Measurements from ENCODE around the gene CYP3A7.

The CYP3A7 gene

GRCh38 chr7:99742737-99743394, 7.9 kb upstream of the CYP3A7 start:
- Histone ChIP-seq H3K79me2 (ENCODE audit: control insufficient read depth, insufficient read depth, low read length, poor library complexity) (no peaks in the 10 kb centered on the region), H4K12ac (ENCODE audit: low read depth, low read length) (no peak overlapping the region), H2BK120ac (ENCODE audit: insufficient read depth, low read length, poor library complexity) (no peak overlapping the region), H4K91ac (ENCODE audit: low read depth, low read length) (no peak overlapping the region), H3K23ac (ENCODE audit: low read length) (no peak overlapping the region), H2AFZ (ENCODE audit: insufficient read depth, low read length, poor library complexity) (no peak overlapping the region), H3K4me3 (ENCODE audit: low read depth, low read length) (no peak overlapping the region), H2BK12ac (ENCODE audit: low read length) (no peak overlapping the region), H3K27ac (ENCODE audit: low read depth, low read length) (no peak overlapping the region), H3K4ac (ENCODE audit: low read depth, low read length) (no peak overlapping the region), H4K8ac (ENCODE audit: low read depth, low read length) (no peak overlapping the region), H3K4me2 (ENCODE audit: low read length) (no peak overlapping the region), H2AK5ac (ENCODE audit: low read length) (no peak overlapping the region), H2BK5ac (ENCODE audit: low read depth, low read length, poor library complexity) (no peak overlapping the region), H3K4me1 (ENCODE audit: control insufficient read depth in 1 of 2, insufficient read depth in 2 of 2, low read length in 2 of 2) (peaks cover 0 to 2% of the 10 kb centered on the region in 2 experiments), H3K9me3 (ENCODE audit: insufficient read depth, low read depth, low read length) (no peaks in the 10 kb centered on the region), H3K79me1 (ENCODE audit: low read length) (no peaks in the 10 kb centered on the region), H3K27me3 (ENCODE audit: insufficient read depth, low read length) (no peaks in the 10 kb centered on the region), H3K9ac (ENCODE audit: low read length) (no peak overlapping the region), H3K14ac (ENCODE audit: low read length) (peak overlapping the region; percentile 33), H3K18ac (ENCODE audit: low read length) (no peak overlapping the region), H3K36me3 (ENCODE audit: control insufficient read depth in 1 of 2, insufficient read depth in 2 of 2, low read length in 2 of 2) (peaks cover 0 to 2% of the 10 kb centered on the region in 2 experiments)
- no peak for DNase-seq
- WGBS (ENCODE audit: extremely low coverage, insufficient coverage, insufficient read length) = no CpG with 5 or more reads among the region's 4 CpGs

- Histone ChIP-seq H3K9ac (ENCODE audit: low read length) (no peak overlapping the region), H3K23ac (ENCODE audit: low read length) (no peak overlapping the region), H3K79me2 (ENCODE audit: control insufficient read depth, insufficient read depth, low read length, poor library complexity) (no peaks in the 10 kb centered on the region), H2AK5ac (ENCODE audit: low read length) (no peak overlapping the region), H3K18ac (ENCODE audit: low read length) (no peak overlapping the region), H3K9me3 (ENCODE audit: insufficient read depth, low read depth, low read length) (no peaks in the 10 kb centered on the region), H3K4me3 (ENCODE audit: low read depth, low read length) (no peak overlapping the region), H2BK12ac (ENCODE audit: low read length) (no peak overlapping the region), H3K36me3 (ENCODE audit: control insufficient read depth in 1 of 2, insufficient read depth in 2 of 2, low read length in 2 of 2) (peaks cover 0 to 2% of the 10 kb centered on the region in 2 experiments), H3K79me1 (ENCODE audit: low read length) (no peaks in the 10 kb centered on the region), H2AFZ (ENCODE audit: insufficient read depth, low read length, poor library complexity) (no peak overlapping the region), H3K14ac (ENCODE audit: low read length) (no peak overlapping the region), H4K8ac (ENCODE audit: low read depth, low read length) (no peak overlapping the region), H2BK120ac (ENCODE audit: insufficient read depth, low read length, poor library complexity) (no peak overlapping the region), H2BK5ac (ENCODE audit: low read depth, low read length, poor library complexity) (no peak overlapping the region), H4K12ac (ENCODE audit: low read depth, low read length) (no peak overlapping the region), H3K4me2 (ENCODE audit: low read length) (no peak overlapping the region), H3K4ac (ENCODE audit: low read depth, low read length) (no peak overlapping the region), H3K4me1 (ENCODE audit: control insufficient read depth in 1 of 2, insufficient read depth in 2 of 2, low read length in 2 of 2) (peaks cover 0 to 2% of the 10 kb centered on the region in 2 experiments), H3K27me3 (ENCODE audit: insufficient read depth, low read length) (no peaks in the 10 kb centered on the region), H4K91ac (ENCODE audit: low read depth, low read length) (no peak overlapping the region), H3K27ac (ENCODE audit: low read depth, low read length) (no peak overlapping the region)
- WGBS (ENCODE audit: extremely low coverage, insufficient coverage, insufficient read length) = no CpG with 5 or more reads among the region's 2 CpGs
- DNase-seq = no peak
Observed at GRCh38 chr7:99741441-99741795, 6.4 kb upstream of the CYP3A7 start.

GRCh38 chr7:99740573-99741440, 5.8 kb upstream of the CYP3A7 start:
- WGBS (ENCODE audit: extremely low coverage, insufficient coverage, insufficient read length) = no CpG with 5 or more reads among the region's 5 CpGs
- DNase-seq = no peak

GRCh38 chr7:99739699-99740572, 4.9 kb upstream of the CYP3A7 start:
- peaks cover 0 to 2% of the 10 kb centered on the region in 2 experiments for H3K36me3 ChIP-seq (ENCODE audit: control insufficient read depth in 1 of 2, insufficient read depth in 2 of 2, low read length in 2 of 2)
- no peak overlapping the region for H3K4ac ChIP-seq (ENCODE audit: low read depth, low read length)
- no peaks in the 10 kb centered on the region for H3K79me2 ChIP-seq (ENCODE audit: control insufficient read depth, insufficient read depth, low read length, poor library complexity)
- no peak overlapping the region for H4K12ac ChIP-seq (ENCODE audit: low read depth, low read length)
- H2AFZ ChIP-seq (ENCODE audit: insufficient read depth, low read length, poor library complexity) = no peak overlapping the region
- H3K79me1 ChIP-seq (ENCODE audit: low read length) = peaks cover 1% of the 10 kb centered on the region
- no peak overlapping the region for H4K91ac ChIP-seq (ENCODE audit: low read depth, low read length)
- no peak overlapping the region for H3K18ac ChIP-seq (ENCODE audit: low read length)
- H2BK5ac ChIP-seq (ENCODE audit: low read depth, low read length, poor library complexity) = no peak overlapping the region
- no peak overlapping the region for H4K8ac ChIP-seq (ENCODE audit: low read depth, low read length)
- DNase-seq = no peak
- no peak overlapping the region for H3K4me2 ChIP-seq (ENCODE audit: low read length)
- WGBS (ENCODE audit: extremely low coverage, insufficient coverage, insufficient read length) = no CpG with 5 or more reads among the region's 2 CpGs
- H2AK5ac ChIP-seq (ENCODE audit: low read length) = no peak overlapping the region
- peak overlapping the region; percentile 17 for H2BK12ac ChIP-seq (ENCODE audit: low read length)
- no peak overlapping the region for H3K14ac ChIP-seq (ENCODE audit: low read length)
- H3K23ac ChIP-seq (ENCODE audit: low read length) = no peak overlapping the region
- H3K4me1 ChIP-seq (ENCODE audit: control insufficient read depth in 1 of 2, insufficient read depth in 2 of 2, low read length in 2 of 2) = peaks cover 6% of the 10 kb centered on the region in 2 experiments
- H3K27me3 ChIP-seq (ENCODE audit: insufficient read depth, low read length) = no peaks in the 10 kb centered on the region
- no peak overlapping the region for H2BK120ac ChIP-seq (ENCODE audit: insufficient read depth, low read length, poor library complexity)
- H3K9ac ChIP-seq (ENCODE audit: low read length) = no peak overlapping the region
- no peaks in the 10 kb centered on the region for H3K9me3 ChIP-seq (ENCODE audit: insufficient read depth, low read depth, low read length)
- H3K27ac ChIP-seq (ENCODE audit: low read depth, low read length) = no peak overlapping the region
- H3K4me3 ChIP-seq (ENCODE audit: low read depth, low read length) = no peak overlapping the region

More at GRCh38 chr7:99740573-99741440, 5.8 kb upstream of the CYP3A7 start:
- H4K8ac ChIP-seq (ENCODE audit: low read depth, low read length) = no peak overlapping the region
- H2BK12ac ChIP-seq (ENCODE audit: low read length) = no peak overlapping the region
- H4K12ac ChIP-seq (ENCODE audit: low read depth, low read length) = no peak overlapping the region
- H3K23ac ChIP-seq (ENCODE audit: low read length) = no peak overlapping the region
- H3K27me3 ChIP-seq (ENCODE audit: insufficient read depth, low read length) = no peaks in the 10 kb centered on the region
- H3K9ac ChIP-seq (ENCODE audit: low read length) = no peak overlapping the region
- no peak overlapping the region for H3K4me3 ChIP-seq (ENCODE audit: low read depth, low read length)
- H3K9me3 ChIP-seq (ENCODE audit: insufficient read depth, low read depth, low read length) = no peaks in the 10 kb centered on the region
- H4K91ac ChIP-seq (ENCODE audit: low read depth, low read length) = no peak overlapping the region
- H3K4ac ChIP-seq (ENCODE audit: low read depth, low read length) = no peak overlapping the region
- H3K79me2 ChIP-seq (ENCODE audit: control insufficient read depth, insufficient read depth, low read length, poor library complexity) = no peaks in the 10 kb centered on the region
- H3K4me1 ChIP-seq (ENCODE audit: control insufficient read depth in 1 of 2, insufficient read depth in 2 of 2, low read length in 2 of 2) = peaks cover under 1 to 3% of the 10 kb centered on the region in 2 experiments
- no peak overlapping the region for H2BK5ac ChIP-seq (ENCODE audit: low read depth, low read length, poor library complexity)
- no peaks in the 10 kb centered on the region for H3K79me1 ChIP-seq (ENCODE audit: low read length)
- no peak overlapping the region for H2AFZ ChIP-seq (ENCODE audit: insufficient read depth, low read length, poor library complexity)
- no peak overlapping the region for H3K27ac ChIP-seq (ENCODE audit: low read depth, low read length)
- no peak overlapping the region for H3K14ac ChIP-seq (ENCODE audit: low read length)
- no peak overlapping the region for H2BK120ac ChIP-seq (ENCODE audit: insufficient read depth, low read length, poor library complexity)
- peaks cover 0 to 2% of the 10 kb centered on the region in 2 experiments for H3K36me3 ChIP-seq (ENCODE audit: control insufficient read depth in 1 of 2, insufficient read depth in 2 of 2, low read length in 2 of 2)
- no peak overlapping the region for H3K4me2 ChIP-seq (ENCODE audit: low read length)
- H3K18ac ChIP-seq (ENCODE audit: low read length) = no peak overlapping the region
- no peak overlapping the region for H2AK5ac ChIP-seq (ENCODE audit: low read length)

Data from trophoblast cell (in vitro differentiated cells and primary cell).